Activated CD4-positive, alpha-beta T cell treated with anti-CD3 and anti-CD28 coated beads, Interleukin-2, Interleukin-4, amounts not matched to agents 100 ng/mL and 50 ng/mL, durations not matched to agents 16 hours and 8 hours (primary cell): ENCODE data around the gene CYP4F11.
"Not testable (repeated sequence)": the region's sequence is repeated elsewhere in the genome, so short reads cannot be mapped to it uniquely, and the experiment has no call there.

ENCODE experiments used
- DNase-seq: peaks from one replicate; pipeline ENCODE4 v3.0.0-alpha.2; 2020; ENCODE audit warnings: low spot score

Gene CYP4F11

GRCh38 chr19:15923702-15924101 lies 10.6 kb downstream of the CYP4F11 start:
- no peak for DNase-seq

- no peak for DNase-seq
Measured at GRCh38 chr19:15922021-15922420, 12.3 kb downstream of the CYP4F11 start.

- DNase-seq, result no peak
Measured at GRCh38 chr19:15919243-15919642, 15.1 kb downstream of the CYP4F11 start.

GRCh38 chr19:15915109-15915508 lies 19.2 kb downstream of the CYP4F11 start:
- no peak for DNase-seq

GRCh38 chr19:15913830-15914229 lies 20.5 kb downstream of the CYP4F11 start:
- DNase-seq, result no peak

- DNase-seq, result no peak
Measured at GRCh38 chr19:15913384-15913783, 20.9 kb downstream of the CYP4F11 start.

GRCh38 chr19:15911599-15912235 lies 22.6 kb downstream of the CYP4F11 start:
- no peak for DNase-seq

- DNase-seq, result no peak
Measured at GRCh38 chr19:15905026-15905425, 29.3 kb downstream of the CYP4F11 start.

GRCh38 chr19:15902898-15903297 lies 31.4 kb downstream of the CYP4F11 start:
- DNase-seq, result not testable (repeated sequence)

- DNase-seq, result no peak
Measured at GRCh38 chr19:15902254-15902653, 32.1 kb downstream of the CYP4F11 start.

- no peak for DNase-seq
Measured at GRCh38 chr19:15900504-15900903, 33.8 kb downstream of the CYP4F11 start.

- DNase-seq, result not testable (repeated sequence)
Measured at GRCh38 chr19:15900032-15900431, 34.3 kb downstream of the CYP4F11 start.

- DNase-seq, result not testable (repeated sequence)
Measured at GRCh38 chr19:15899561-15899960, 34.8 kb downstream of the CYP4F11 start.

- DNase-seq, result no peak
Measured at GRCh38 chr19:15897738-15898276, 36.5 kb downstream of the CYP4F11 start, which contains the start of gene CYP4F2. TSS of gene CYP4F2 (minus strand) at chr19:15898074. CDS start at chr19:15897611, 463 bp downstream.

GRCh38 chr19:15897026-15897737 lies 37.1 kb downstream of the CYP4F11 start:
- DNase-seq, result no peak

GRCh38 chr19:15895876-15896430 lies 38.4 kb downstream of the CYP4F11 start:
- no peak for DNase-seq

- no peak for DNase-seq
Measured at GRCh38 chr19:15894359-15894758, 40.0 kb downstream of the CYP4F11 start.

- DNase-seq, result no peak
Measured at GRCh38 chr19:15893477-15893876, 40.9 kb downstream of the CYP4F11 start.

- DNase-seq, result no peak
Measured at GRCh38 chr19:15892012-15892411, 42.3 kb downstream of the CYP4F11 start.

- DNase-seq, result no peak
Measured at GRCh38 chr19:15891434-15891833, 42.9 kb downstream of the CYP4F11 start.

- DNase-seq, result not testable (repeated sequence)
Measured at GRCh38 chr19:15889339-15889738, 45.0 kb downstream of the CYP4F11 start.

GRCh38 chr19:15885919-15886318 lies 48.4 kb downstream of the CYP4F11 start:
- DNase-seq, result no peak

GRCh38 chr19:15885167-15885566 lies 49.2 kb downstream of the CYP4F11 start:
- no peak for DNase-seq
